COLO668 (cell line): ENCODE results near the gene GGPS1.
"Not testable (repeated sequence)": the region's sequence is repeated elsewhere in the genome, so short reads cannot be mapped to it uniquely, and the experiment has no call there.

ENCODE experiments used
- DNase-seq: peaks from one replicate; lab custom pipeline; 2025; ENCODE audit not compliant: unreplicated experiment; lab: John Stamatoyannopoulos, UW

The GGPS1 gene

GRCh38 chr1:235304549-235305451 is 23.6 kb upstream of the GGPS1 start:
- peak; percentile 8 for DNase-seq

GRCh38 chr1:235307158-235308124 is 20.9 kb upstream of the GGPS1 start:
- no peak for DNase-seq

GRCh38 chr1:235309206-235309605 is 19.2 kb upstream of the GGPS1 start:
- not testable (repeated sequence) for DNase-seq

- no peak for DNase-seq
These were observed 15.1 kb upstream of the GGPS1 start for GRCh38 chr1:235313262-235313661.

- no peak for DNase-seq
These were observed 14.3 kb upstream of the GGPS1 start for GRCh38 chr1:235313931-235314678.

GRCh38 chr1:235315173-235315572 is 13.2 kb upstream of the GGPS1 start:
- DNase-seq: no peak

GRCh38 chr1:235315735-235316134 is 12.6 kb upstream of the GGPS1 start:
- DNase-seq: no peak

GRCh38 chr1:235317168-235317567 is 11.2 kb upstream of the GGPS1 start:
- DNase-seq: no peak

- no peak for DNase-seq
These were observed 9.1 kb upstream of the GGPS1 start for GRCh38 chr1:235319255-235319654.

- no peak for DNase-seq
These were observed 7.7 kb upstream of the GGPS1 start for GRCh38 chr1:235320521-235321179.

- no peak for DNase-seq
These were observed 4.1 kb upstream of the GGPS1 start for GRCh38 chr1:235324296-235324695.

GRCh38 chr1:235325139-235325538 is 3.2 kb upstream of the GGPS1 start:
- DNase-seq: no peak

- no peak for DNase-seq
These were observed 2.5 kb upstream of the GGPS1 start for GRCh38 chr1:235325854-235326253.

- DNase-seq: peak; percentile 71
These were observed 1.4 kb upstream of the GGPS1 start for GRCh38 chr1:235326719-235327558.

- DNase-seq: peak; percentile 82
These were observed 655 bp upstream of the GGPS1 start, which contains the start of gene ARID4B for GRCh38 chr1:235327559-235328270. TSS of gene ARID4B (minus strand) at chr1:235328179. CDS start at chr1:235326919, 1,260 bp downstream.

- DNase-seq: peak; percentile 58
These were observed 951 bp downstream of the GGPS1 start for GRCh38 chr1:235329139-235329902.

GRCh38 chr1:235330918-235331285 is 2.5 kb downstream of the GGPS1 start:
- no peak for DNase-seq

- DNase-seq: no peak
These were observed 3.0 kb downstream of the GGPS1 start for GRCh38 chr1:235331401-235331800.
